ENCODE data around the gene SERTAD1. TPM values are rescaled to one million over a fixed set of nuclear protein-coding genes. Genes with fewer than 3 reads are reported as not detected.

The SERTAD1 gene
- total and polyA plus RNA-seq, 2 of the 4 experiments (the other 2 are of a cell fraction), result 21.1 to 27.4 TPM

DNA sequence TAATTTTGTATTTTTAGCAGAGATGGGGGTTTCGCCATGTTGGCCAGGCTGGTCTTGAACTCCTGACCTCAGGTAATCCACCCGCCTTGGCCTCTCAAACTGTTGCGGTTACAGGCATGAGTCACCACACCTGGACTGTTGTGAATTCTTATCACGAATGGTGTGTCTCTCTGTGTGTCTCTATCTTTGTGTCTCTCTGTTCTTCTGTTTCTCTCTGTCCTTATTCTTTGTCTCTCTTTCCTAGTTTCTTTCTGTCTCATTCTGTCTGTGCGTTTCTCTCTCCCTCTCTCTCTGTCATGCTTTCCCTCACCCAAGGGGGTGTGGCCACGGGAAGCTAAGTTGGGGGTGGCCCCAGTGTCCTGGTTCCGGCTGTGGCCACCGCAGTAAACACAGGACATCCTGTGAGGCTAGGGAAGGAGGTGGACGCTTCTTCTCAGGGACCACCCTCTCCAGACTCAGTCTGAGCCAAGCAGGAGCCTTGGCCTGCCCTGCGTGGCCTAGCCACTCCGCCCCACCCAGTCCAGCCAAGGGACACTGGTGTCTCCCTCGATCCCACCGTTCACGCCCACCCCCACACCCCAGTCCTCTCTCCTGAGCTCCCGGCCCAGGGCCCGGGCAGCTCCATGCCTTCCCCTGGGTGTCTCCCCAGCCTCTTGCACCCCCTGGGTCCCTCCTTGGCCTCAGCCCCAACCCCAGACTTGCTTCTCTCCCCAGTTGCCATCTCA, 8.7 kb downstream of the SERTAD1 start:
- peak overlapping the region; percentile 46; the same call in 2 of the 3 replicates for H2BK15ac ChIP-seq (ENCODE audit: low read depth, low read length)
- no peaks in the 10 kb centered on the region for H3K9me3 ChIP-seq (ENCODE audit: control insufficient read depth, insufficient read depth, low read length)
- intact Hi-C loops (cut with micrococcal nuclease) (no loop called here), in situ Hi-C loops (cut with MboI; ENCODE audit: low sequenced_read_pairs) (no loop called here), dilution Hi-C loops (cut with HindIII; ENCODE audit: low sequenced_read_pairs, unreplicated experiment) (no loop called here)
- peak overlapping the region; percentile 53 for H2BK5ac ChIP-seq (ENCODE audit: low read depth, low read length, poor library complexity, severe bottlenecking)
- H4K20me1 ChIP-seq (ENCODE audit: insufficient read depth, low read length), result no peaks in the 10 kb centered on the region
- H3K36me3 ChIP-seq (ENCODE audit: control insufficient read depth, insufficient read depth, low read length), result no peaks in the 10 kb centered on the region
- WGBS, 2 experiments (ENCODE audit: extremely low coverage in 2 of 2, insufficient read length in 1 of 2), result 33% methylated on average over 6 of the region's 16 CpGs; no CpG with 5 or more reads in 1 of the 2 experiments
- peaks cover 9% of the 10 kb centered on the region for H3K9me1 ChIP-seq (ENCODE audit: insufficient read depth, low read length)
- POLR2A ChIA-PET (ENCODE audit: unreplicated experiment), result interaction anchor here (1.3 kb wide), 1 partner anchor 9 kb away, joined by 4 read pairs; no protein-coding TSS in a partner anchor
- H2AK9ac ChIP-seq (replicated peaks; ENCODE audit: low read depth, low read length, poor library complexity), result peak overlapping the region; percentile 85
- peak overlapping the region; percentile 66 for H3K4ac ChIP-seq (ENCODE audit: low read depth, low read length)
- no peak overlapping the region for H3K23ac ChIP-seq (ENCODE audit: low read depth, low read length)
- no TSS peak for BruUV-seq (replicated peaks)
- peak; percentile 35 for DNase-seq
- H3K27ac ChIP-seq (ENCODE audit: insufficient read depth, low read length), result peak overlapping the region; percentile 0; the same call in 1 of the 2 replicates
- H3K9ac ChIP-seq (ENCODE audit: low read depth, low read length), result no peak overlapping the region
- ATAC-seq (ENCODE audit: low read depth), result peak; percentile 24
- peak overlapping the region; percentile 58 for H2BK120ac ChIP-seq (ENCODE audit: low read depth, low read length)
- H3K27me3 ChIP-seq (ENCODE audit: control insufficient read depth, insufficient read depth, low read length), result no peaks in the 10 kb centered on the region
- H3K4me1 ChIP-seq (ENCODE audit: control insufficient read depth, insufficient read depth, low read length), result peaks cover 7% of the 10 kb centered on the region
- H4K5ac ChIP-seq (ENCODE audit: low read depth, low read length), result peak overlapping the region; percentile 37
- H3K18ac ChIP-seq (ENCODE audit: low read depth, low read length), result peak overlapping the region; percentile 30; the same call in 1 of the 2 replicates
- peak overlapping the region; percentile 94 for H2AFZ ChIP-seq (replicated peaks; ENCODE audit: low read length, poor library complexity)
- H2AK5ac ChIP-seq (ENCODE audit: low read depth, low read length), result peak overlapping the region; percentile 81; the same call in 1 of the 2 replicates
- CTCF ChIA-PET, result interaction anchor here (0.6 kb wide), 1 partner anchor 277 kb away, joined by 4 read pairs; no protein-coding TSS in a partner anchor
- peak overlapping the region; percentile 63 for H2BK20ac ChIP-seq (ENCODE audit: low read depth, low read length)
- H3K4me2 ChIP-seq (ENCODE audit: low read depth, low read length), result peak overlapping the region; percentile 8; the same call in 1 of the 2 replicates
- H3K14ac ChIP-seq (replicated peaks; ENCODE audit: low read depth, low read length), result peak overlapping the region; percentile 26
- H3K4me3 ChIP-seq (ENCODE audit: insufficient read depth, low read depth, low read length), result no peak overlapping the region
- peak overlapping the region; percentile 50 to 90; a peak in 3 of 4 replicates for H4K8ac ChIP-seq (ENCODE audit: low read depth in 2 of 2, low read length in 2 of 2)
- no peak overlapping the region for H3K56ac ChIP-seq (ENCODE audit: extremely low read depth, insufficient read depth, low read length)
- peaks cover 0 to 11% of the 10 kb centered on the region in 2 experiments; a peak in 1 of 4 replicates for H3K79me1 ChIP-seq (ENCODE audit: low read depth in 1 of 2, low read length in 2 of 2)
- peak overlapping the region; percentile 81 for H4K91ac ChIP-seq (ENCODE audit: insufficient read depth, low read depth, low read length)
- TF ChIP-seq, protein P1, sequence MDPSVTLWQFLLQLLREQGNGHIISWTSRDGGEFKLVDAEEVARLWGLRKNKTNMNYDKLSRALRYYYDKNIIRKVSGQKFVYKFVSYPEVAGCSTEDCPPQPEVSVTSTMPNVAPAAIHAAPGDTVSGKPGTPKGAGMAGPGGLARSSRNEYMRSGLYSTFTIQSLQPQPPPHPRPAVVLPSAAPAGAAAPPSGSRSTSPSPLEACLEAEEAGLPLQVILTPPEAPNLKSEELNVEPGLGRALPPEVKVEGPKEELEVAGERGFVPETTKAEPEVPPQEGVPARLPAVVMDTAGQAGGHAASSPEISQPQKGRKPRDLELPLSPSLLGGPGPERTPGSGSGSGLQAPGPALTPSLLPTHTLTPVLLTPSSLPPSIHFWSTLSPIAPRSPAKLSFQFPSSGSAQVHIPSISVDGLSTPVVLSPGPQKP (IDR thresholded peaks at IDR 0.05; ENCODE audit: borderline replicate concordance, low read depth, low read length), result no peak
- TF ChIP-seq BHLHE40 (IDR thresholded peaks at IDR 0.05; ENCODE audit: low read depth, low read length) (no peak), MAFK (IDR thresholded peaks at IDR 0.05; ENCODE audit: low read depth, low read length) (no peak), RAD21 (IDR thresholded peaks at IDR 0.05; ENCODE audit: low read length) (no peak), FOS (IDR thresholded peaks at IDR 0.05; ENCODE audit: low read depth, low read length) (no peak), USF2 (IDR thresholded peaks at IDR 0.05; ENCODE audit: low read depth, low read length) (no peak), POLR2A (IDR thresholded peaks at IDR 0.05; ENCODE audit: low read depth, low read length) (no peak; the same call in 1 of the 2 replicates), RCOR1 (IDR thresholded peaks at IDR 0.05; ENCODE audit: insufficient replicate concordance, low read length) (no peak), MXI1 (IDR thresholded peaks at IDR 0.05; ENCODE audit: borderline replicate concordance, low read depth, low read length) (no peak), MAZ (IDR thresholded peaks at IDR 0.05; ENCODE audit: borderline replicate concordance, low read depth, low read length) (no peak), SMC3 (IDR thresholded peaks at IDR 0.05; ENCODE audit: low read depth, low read length) (no peak), CHD1 (IDR thresholded peaks at IDR 0.05; ENCODE audit: low read depth, low read length) (no peak), CEBPB (IDR thresholded peaks at IDR 0.05; ENCODE audit: low read depth, low read length) (no peak), RFX5 (IDR thresholded peaks at IDR 0.05; ENCODE audit: low read depth, low read length) (no peak), NFE2L2 (IDR thresholded peaks at IDR 0.05; ENCODE audit: low read depth, low read length) (no peak)

All from IMR-90 (cell line).